T47D (cell line): ENCODE measurements around the gene PARD6A.

ENCODE experiments used
- DNase-seq, 2 experiments: peaks; one replicate each; pipeline versions ENCODE4 v3.0.0 to v3.0.0-alpha.2; 2011 to 2012; ENCODE audit warnings: low read depth in 1 of 2, low spot score in 1 of 2
- JUND ChIP-seq: IDR thresholded peaks from 2 replicates; pipeline ENCODE4 v1.6.1; 2012; ENCODE audit warnings: low read depth
- in situ Hi-C: cut with HindIII; loops from 2 replicates; pipeline ENCODE4 v1.10.0; 2016; ENCODE audit warnings: low sequenced_read_pairs, low pct_unique_long_range_greater_than_20kb

PARD6A gene

DNA sequence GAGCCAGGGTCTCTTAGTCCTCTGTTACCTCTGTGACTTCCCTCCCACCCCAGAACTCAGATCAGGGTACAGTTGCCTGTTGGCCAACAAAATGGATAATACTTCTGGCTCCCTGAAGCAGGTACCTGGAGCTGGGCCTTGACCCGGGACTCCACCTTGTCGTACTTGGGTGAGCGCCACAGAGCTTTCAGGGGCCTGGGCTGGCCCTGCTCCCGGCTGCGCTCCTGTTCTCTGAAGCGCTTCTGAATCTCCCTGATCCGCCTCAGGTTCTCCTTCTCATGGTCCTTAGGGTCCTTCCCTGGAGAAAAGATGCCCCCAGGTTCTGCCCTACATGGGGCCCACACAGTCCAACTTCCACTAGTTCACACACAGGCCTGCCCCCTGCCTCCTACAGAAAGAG lies 4.1 kb downstream of the PARD6A start:
- no peak for TF ChIP-seq JUND
- in situ Hi-C loops, result no loop called here
- DNase-seq, result no peak

DNA sequence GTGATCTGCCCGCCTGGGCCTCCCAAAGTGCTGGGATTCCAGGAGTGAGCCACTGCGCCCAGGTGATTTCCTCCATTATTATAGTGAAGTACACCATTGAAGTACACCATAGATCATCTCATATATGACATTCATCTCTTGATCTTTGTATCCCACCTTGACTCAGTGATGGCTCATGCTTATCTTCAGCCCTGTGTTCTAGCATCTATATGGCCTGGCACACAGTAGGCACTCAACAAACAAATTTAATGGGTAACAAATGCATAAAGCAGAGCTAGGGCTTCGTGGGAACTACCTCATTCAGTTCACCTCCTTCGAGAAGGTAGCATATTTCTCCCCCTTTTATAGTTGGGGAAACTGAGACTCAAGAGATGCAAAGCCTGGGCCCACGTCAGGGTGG lies 4.8 kb downstream of the PARD6A start:
- TF ChIP-seq JUND, result no peak
- DNase-seq, result no peak
- in situ Hi-C loops, result no loop called here

GRCh38 chr16:67666032-67666551 lies 5.3 kb downstream of the PARD6A start:
- TF ChIP-seq JUND, result no peak
- peak in 1 of 2 experiments; percentile 34 for DNase-seq
- in situ Hi-C loops, result no loop called here

DNA sequence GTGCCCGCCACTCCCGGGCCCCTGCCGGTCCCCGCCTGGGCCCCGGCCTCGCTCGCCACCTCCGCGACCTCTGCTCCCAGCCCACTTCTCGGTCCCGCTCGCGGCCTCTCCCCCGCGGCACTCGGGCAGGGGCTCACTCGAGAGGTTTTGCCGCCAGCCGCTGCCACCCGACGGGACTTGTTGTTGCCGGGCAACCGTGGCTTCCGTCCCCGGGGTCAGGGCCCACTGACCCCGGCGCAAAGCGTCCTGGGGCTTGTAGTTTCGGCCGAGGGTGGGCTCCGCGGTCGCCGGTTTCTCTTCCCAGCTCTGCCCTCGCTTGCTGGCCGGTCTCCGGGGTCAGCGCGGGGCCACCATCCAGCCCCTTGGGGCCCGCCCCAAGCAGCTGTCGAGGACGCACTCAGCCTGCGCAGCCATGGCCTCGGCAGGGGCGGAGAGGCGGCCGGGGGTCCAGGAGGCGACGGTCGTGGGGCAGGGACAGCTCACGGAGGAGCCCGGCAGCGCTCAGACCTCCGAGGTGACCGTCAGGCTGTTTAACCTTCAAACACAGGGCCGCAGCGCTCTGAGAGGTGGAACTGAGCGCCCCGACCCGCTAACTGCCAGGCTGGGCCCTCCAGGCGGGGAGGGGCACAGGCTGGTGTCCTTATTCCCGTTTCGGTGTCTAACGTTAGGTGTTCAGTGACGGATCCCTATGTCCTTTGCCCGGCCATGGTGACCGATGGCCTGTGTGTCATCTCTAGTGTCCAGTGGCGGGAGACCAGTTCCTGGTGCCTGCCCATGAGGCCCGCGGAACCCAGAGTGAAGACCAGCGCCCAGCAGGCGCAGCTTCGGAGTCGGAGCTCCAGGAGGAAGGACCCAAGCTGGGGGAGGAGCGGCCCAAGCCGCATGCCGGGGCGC lies 6.0 kb downstream of the PARD6A start, which contains the start of the genes C16orf86 and ENKD1:
Gene C16orf86, plus strand, starts transcription at position 256 of the 894 bp plus-strand sequence. Its CDS starts 157 bp downstream, at position 413.
Gene ENKD1, minus strand, starts transcription at position 192 of the 894 bp plus-strand sequence. CDS start 308 bp downstream, outside the sequence.
- peak; percentile 83 to 93 for DNase-seq
- no peak for TF ChIP-seq JUND
- in situ Hi-C loops, result no loop called here

GRCh38 chr16:67667453-67667816 lies 6.7 kb downstream of the PARD6A start:
- no peak for DNase-seq
- TF ChIP-seq JUND, result no peak
- in situ Hi-C loops, result no loop called here

DNA sequence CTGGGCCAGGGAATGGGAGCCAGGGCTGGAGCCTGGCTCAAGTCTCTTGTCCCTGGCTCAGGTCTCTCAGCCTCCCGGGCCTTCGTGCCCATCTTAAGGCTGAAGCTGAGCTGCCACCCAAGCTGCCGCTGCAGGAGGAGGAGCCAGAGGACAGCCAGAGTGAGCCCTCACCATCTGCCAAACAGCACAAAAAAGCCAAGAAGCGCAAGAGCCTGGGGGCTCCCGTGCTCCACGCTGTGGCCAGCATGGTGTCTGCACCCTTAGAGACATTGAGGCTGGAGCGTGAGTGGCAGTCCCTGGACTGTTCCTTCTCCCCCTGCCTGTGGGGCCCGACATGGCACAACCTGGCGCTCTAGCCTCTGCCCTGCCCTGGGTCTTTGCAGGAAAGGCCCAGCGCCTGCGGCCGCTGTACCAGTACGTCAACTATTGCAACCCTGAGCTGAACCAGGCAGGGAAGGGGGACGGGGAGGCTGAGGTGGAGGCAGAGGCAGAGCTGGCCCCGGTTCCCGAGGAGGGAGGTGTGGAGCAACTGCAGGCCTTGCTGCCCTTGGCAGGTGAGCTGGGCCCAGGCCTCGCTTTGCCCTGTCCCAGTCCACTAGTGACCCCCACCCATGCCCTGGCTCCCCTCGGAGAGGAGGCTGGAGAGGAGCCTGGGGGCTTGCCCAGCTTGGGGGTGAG lies 7.2 kb downstream of the PARD6A start:
- in situ Hi-C loops, result no loop called here
- DNase-seq, result peak; percentile 97 to 98
- TF ChIP-seq JUND, result no peak

GRCh38 chr16:67668495-67669157 lies 7.9 kb downstream of the PARD6A start:
- DNase-seq, result no peak
- in situ Hi-C loops, result no loop called here

DNA sequence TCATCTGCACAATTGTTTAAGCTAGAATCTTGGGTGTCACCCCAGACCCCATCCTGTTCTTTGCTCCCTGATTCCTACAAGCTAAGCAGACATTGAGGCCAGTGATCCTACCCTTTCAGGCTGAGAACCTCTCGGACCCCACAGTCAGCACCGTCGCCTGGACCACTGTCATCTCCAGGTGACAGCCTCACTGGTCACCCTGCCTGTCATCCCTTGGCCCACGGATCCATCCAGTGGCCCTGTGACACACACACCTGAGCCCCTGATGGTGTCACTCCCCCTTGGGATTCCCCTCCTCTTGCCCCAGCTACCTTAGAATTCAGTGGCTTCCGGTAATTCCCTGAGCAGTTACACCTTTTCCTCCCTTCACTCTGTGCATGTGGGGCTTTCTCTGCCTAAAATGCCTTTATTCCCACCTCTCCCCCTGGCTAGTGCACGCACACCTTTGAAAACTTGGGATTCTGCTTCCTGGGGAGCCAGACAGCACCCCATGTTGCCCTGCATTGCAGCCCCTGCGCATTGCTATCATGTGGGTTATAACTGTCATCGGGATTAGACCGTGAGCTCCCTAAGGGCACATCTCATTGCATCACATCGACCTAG lies 8.8 kb downstream of the PARD6A start:
- no peak for TF ChIP-seq JUND
- no peak for DNase-seq
- in situ Hi-C loops, result no loop called here

More at GRCh38 chr16:67668495-67669157, 7.9 kb downstream of the PARD6A start:
- TF ChIP-seq JUND, result no peak

- DNase-seq, result no peak
- in situ Hi-C loops, result no loop called here
Observed at GRCh38 chr16:67672306-67672705, 11.5 kb downstream of the PARD6A start.

DNA sequence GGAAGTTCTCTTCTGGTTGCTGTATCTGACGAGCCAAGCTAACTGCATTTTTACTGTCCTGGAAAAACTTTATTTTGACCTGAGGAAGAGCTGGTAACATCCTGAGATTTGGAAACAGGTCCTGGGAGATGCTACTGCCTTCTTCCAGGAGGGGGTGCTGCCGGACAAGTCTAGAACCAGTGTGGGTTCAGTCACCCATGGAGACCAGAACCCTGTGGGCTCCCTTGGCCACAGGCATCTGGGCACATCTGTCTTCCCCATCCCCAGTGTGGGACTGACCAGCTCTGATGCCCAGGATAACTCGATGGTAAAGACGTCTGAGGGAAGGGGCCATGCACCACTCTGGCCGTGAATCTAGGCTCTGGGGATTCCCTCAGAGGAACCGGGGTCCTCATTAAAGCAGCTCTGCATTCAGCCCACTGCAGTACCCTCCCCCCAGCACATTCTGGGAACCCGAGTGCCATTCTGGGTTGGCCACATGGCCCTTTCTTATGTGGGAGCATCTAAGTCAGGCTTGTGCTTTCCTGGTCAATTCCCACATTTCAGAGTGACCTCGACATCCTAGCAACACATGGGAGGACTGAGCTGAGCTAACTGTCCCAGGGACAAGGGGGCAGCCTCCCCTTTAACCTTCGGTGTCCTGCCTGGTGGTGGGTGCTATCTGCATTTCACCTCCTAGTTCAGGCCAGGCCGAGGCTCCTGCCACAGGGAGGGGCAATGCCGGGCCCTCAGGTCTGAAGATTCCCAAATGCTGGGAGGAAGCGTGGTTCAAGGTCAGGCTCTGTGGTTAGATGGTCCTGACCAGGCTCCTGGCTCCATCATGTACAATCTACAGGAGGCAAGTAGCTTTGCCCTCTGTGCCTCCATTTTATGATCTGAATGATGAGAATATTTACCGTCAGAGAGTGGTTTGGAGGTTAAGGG lies 12.2 kb downstream of the PARD6A start:
- in situ Hi-C loops, result no loop called here
- DNase-seq, result peak; percentile 78 to 84
- no peak for TF ChIP-seq JUND

More at GRCh38 chr16:67672306-67672705, 11.5 kb downstream of the PARD6A start:
- TF ChIP-seq JUND, result no peak

DNA sequence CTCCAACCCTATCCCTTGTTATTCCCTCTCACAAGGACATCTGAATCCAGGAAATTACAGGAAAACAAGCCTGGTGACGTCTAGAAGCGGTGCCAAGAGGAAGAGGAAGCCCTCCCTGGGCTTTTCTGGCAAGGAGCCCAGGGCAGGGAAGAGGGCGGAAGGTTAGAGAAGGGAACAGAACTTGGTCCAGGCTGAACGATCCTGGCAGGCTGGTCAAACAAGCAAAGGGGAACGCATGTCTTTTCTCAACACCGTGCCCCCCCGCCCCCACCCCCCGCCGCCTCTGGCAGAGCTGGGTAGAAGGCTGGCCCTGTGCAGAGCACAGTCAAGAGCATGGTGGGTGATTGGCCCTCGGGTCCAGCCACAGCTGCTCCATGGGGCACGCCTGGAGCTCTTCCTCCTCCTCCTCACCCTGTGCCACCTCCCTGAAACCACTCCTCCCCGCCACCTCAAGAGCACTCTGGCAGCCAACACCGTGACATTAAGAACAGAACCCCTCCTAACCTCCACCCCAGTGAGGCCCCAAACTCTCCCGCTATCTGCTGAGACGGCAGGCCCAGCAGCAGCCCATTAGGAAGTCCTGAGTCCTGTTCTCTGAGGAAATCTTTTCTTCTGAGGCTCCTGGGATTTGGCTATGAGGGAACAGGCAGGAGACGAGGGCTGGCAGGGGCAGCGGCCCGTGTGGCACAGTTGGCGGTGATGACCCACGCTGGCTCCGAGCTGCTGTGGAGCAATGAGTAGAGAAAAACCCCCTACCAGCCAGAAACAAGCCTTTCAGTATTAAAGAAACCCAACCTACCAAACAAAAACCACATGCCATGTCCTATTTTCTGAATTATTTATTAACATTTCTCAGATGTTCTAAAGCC lies 13.2 kb downstream of the PARD6A start:
- in situ Hi-C loops, result no loop called here
- no peak for TF ChIP-seq JUND
- peak in 1 of 2 experiments; percentile 59 for DNase-seq
